ENCODE measurements around the gene SYTL4.

GRCh38 chrX:100698551-100698950, 33.4 kb downstream of the SYTL4 start:
- TF ChIP-seq MYNN (tag by site-specific recombination; IDR thresholded peaks at IDR 0.05; ENCODE audit: borderline replicate concordance): no peak
- no peak for TF ChIP-seq CTCF (tag by site-specific recombination; IDR thresholded peaks at IDR 0.05)
- TF ChIP-seq ZNF10 (tag by site-specific recombination; IDR thresholded peaks at IDR 0.05): no peak
- no peak for TF ChIP-seq ATF2 (tag by site-specific recombination; IDR thresholded peaks at IDR 0.05; ENCODE audit: low read depth)
- TF ChIP-seq ZBTB48 (tag by site-specific recombination; IDR thresholded peaks at IDR 0.05): no peak
- no peak for TF ChIP-seq KLF16 (tag by site-specific recombination; IDR thresholded peaks at IDR 0.05)
- TF ChIP-seq ZNF148 (tag by site-specific recombination; IDR thresholded peaks at IDR 0.05; ENCODE audit: borderline replicate concordance): no peak
- no peak for TF ChIP-seq FEZF1 (tag by site-specific recombination; IDR thresholded peaks at IDR 0.05)
- no peak for TF ChIP-seq SP2 (tag by site-specific recombination; IDR thresholded peaks at IDR 0.05)
- no peak for TF ChIP-seq ZNF610 (tag by site-specific recombination; IDR thresholded peaks at IDR 0.05; ENCODE audit: borderline replicate concordance)
- no peak for TF ChIP-seq ZNF121 (tag by site-specific recombination; IDR thresholded peaks at IDR 0.05)
- no peak for TF ChIP-seq KLF9 (tag by site-specific recombination; IDR thresholded peaks at IDR 0.05; ENCODE audit: low read depth)
- TF ChIP-seq SETDB1 (IDR thresholded peaks at IDR 0.05; ENCODE audit: insufficient read length, low read length): no peak

Data from HEK293 (cell line).